ENCODE measurements around the gene REXO4. TPM values are rescaled to one million over a fixed set of nuclear protein-coding genes. Genes with fewer than 3 reads are reported as not detected.
"Not testable (repeated sequence)": the region's sequence is repeated elsewhere in the genome, so short reads cannot be mapped to it uniquely, and the experiment has no call there.

REXO4 gene
- total RNA-seq, 4 donors from 2014 or later: 12.1 to 21.9 (median 16.0) TPM

GRCh38 chr9:133394687-133395271 is 23.0 kb downstream of the REXO4 start:
- Histone ChIP-seq H3K9me3 (no peaks in the 10 kb centered on the region), H3K27me3 (peaks cover 42% of the 10 kb centered on the region), H3K4me1 (no peaks in the 10 kb centered on the region), H3K36me3 (no peaks in the 10 kb centered on the region), H3K27ac (no peak overlapping the region), H3K4me3 (no peak overlapping the region)
- 14% methylated on average over 8 of the region's 8 CpGs; no CpG with 5 or more reads in 1 of the 2 donors for WGBS, 2 donors (ENCODE audit: low coverage in 1 of 2)
- intact Hi-C loops (cut with DNase I; ENCODE audit: low total_unique reads): no loop called here
- in situ Hi-C loops (cut with MboI; ENCODE audit: low pct_ligation_motif_present in 1 of 4, low pct_unique_long_range_greater_than_20kb in 1 of 4, low sequenced_read_pairs in 3 of 4): no loop called here
- no peak for TF ChIP-seq EP300 (IDR thresholded peaks at IDR 0.05; ENCODE audit: low read depth)
- TF ChIP-seq POLR2AphosphoS5 (IDR thresholded peaks at IDR 0.05): no peak
- no peak for TF ChIP-seq POLR2A (IDR thresholded peaks at IDR 0.05)
- no peak for TF ChIP-seq CTCF (IDR thresholded peaks at IDR 0.05)
- no peak for DNase-seq

GRCh38 chr9:133393399-133393798 is 24.4 kb downstream of the REXO4 start:
- TF ChIP-seq POLR2A (IDR thresholded peaks at IDR 0.05) (no peak), CTCF (IDR thresholded peaks at IDR 0.05) (no peak), POLR2AphosphoS5 (IDR thresholded peaks at IDR 0.05) (no peak), EP300 (IDR thresholded peaks at IDR 0.05; ENCODE audit: low read depth) (no peak)
- in situ Hi-C loops (cut with MboI; ENCODE audit: low pct_ligation_motif_present in 1 of 4, low pct_unique_long_range_greater_than_20kb in 1 of 4, low sequenced_read_pairs in 3 of 4) (no loop called here), intact Hi-C loops (cut with DNase I; ENCODE audit: low total_unique reads) (no loop called here)
- no peak for DNase-seq
- Histone ChIP-seq H3K27ac (no peak overlapping the region), H3K27me3 (peaks cover 42% of the 10 kb centered on the region), H3K4me1 (no peaks in the 10 kb centered on the region), H3K36me3 (no peaks in the 10 kb centered on the region), H3K4me3 (no peak overlapping the region), H3K9me3 (no peaks in the 10 kb centered on the region)
- 87 to 94% methylated on average over 3 of the region's 3 CpGs for WGBS, 2 donors (ENCODE audit: low coverage in 1 of 2)

GRCh38 chr9:133392308-133392707 is 25.5 kb downstream of the REXO4 start:
- H3K36me3 ChIP-seq; H3K27ac ChIP-seq; H3K9me3 ChIP-seq; H3K4me3 ChIP-seq; DNase-seq; H3K4me1 ChIP-seq; intact Hi-C loops (cut with DNase I; ENCODE audit: low total_unique reads); in situ Hi-C loops (cut with MboI; ENCODE audit: low pct_ligation_motif_present in 1 of 4, low pct_unique_long_range_greater_than_20kb in 1 of 4, low sequenced_read_pairs in 3 of 4): not testable (repeated sequence)
- 95 to 100% methylated on average over 3 of the region's 3 CpGs for WGBS, 2 donors (ENCODE audit: low coverage in 1 of 2)
- H3K27me3 ChIP-seq: peaks cover 40% of the 10 kb centered on the region

- H3K36me3 ChIP-seq; DNase-seq; intact Hi-C loops (cut with DNase I; ENCODE audit: low total_unique reads); H3K9me3 ChIP-seq; H3K4me3 ChIP-seq; in situ Hi-C loops (cut with MboI; ENCODE audit: low pct_ligation_motif_present in 1 of 4, low pct_unique_long_range_greater_than_20kb in 1 of 4, low sequenced_read_pairs in 3 of 4); H3K27ac ChIP-seq; H3K4me1 ChIP-seq: not testable (repeated sequence)
- 45% methylated on average over 3 of the region's 4 CpGs; no CpG with 5 or more reads in 1 of the 2 donors for WGBS, 2 donors (ENCODE audit: low coverage in 1 of 2)
- H3K27me3 ChIP-seq: peaks cover 32% of the 10 kb centered on the region
These were observed 26.4 kb downstream of the REXO4 start for GRCh38 chr9:133391449-133391848.

GRCh38 chr9:133390713-133391112 is 27.1 kb downstream of the REXO4 start:
- DNase-seq: no peak
- H3K27ac ChIP-seq: no peak overlapping the region
- H3K4me1 ChIP-seq: no peaks in the 10 kb centered on the region
- WGBS, 2 donors (ENCODE audit: low coverage in 1 of 2): 69% methylated on average over 7 of the region's 7 CpGs; no CpG with 5 or more reads in 1 of the 2 donors
- TF ChIP-seq EP300 (IDR thresholded peaks at IDR 0.05; ENCODE audit: low read depth): no peak
- TF ChIP-seq POLR2A (IDR thresholded peaks at IDR 0.05): no peak
- TF ChIP-seq POLR2AphosphoS5 (IDR thresholded peaks at IDR 0.05): no peak
- TF ChIP-seq CTCF (IDR thresholded peaks at IDR 0.05): no peak
- no peaks in the 10 kb centered on the region for H3K9me3 ChIP-seq
- intact Hi-C loops (cut with DNase I; ENCODE audit: low total_unique reads) (no loop called here), in situ Hi-C loops (cut with MboI; ENCODE audit: low pct_ligation_motif_present in 1 of 4, low pct_unique_long_range_greater_than_20kb in 1 of 4, low sequenced_read_pairs in 3 of 4) (no loop called here)
- H3K27me3 ChIP-seq: peaks cover 26% of the 10 kb centered on the region
- no peak overlapping the region for H3K4me3 ChIP-seq
- H3K36me3 ChIP-seq: no peaks in the 10 kb centered on the region

Measured in transverse colon (tissue), 4 donors.